Measurements from ENCODE around the gene CDH3.

CDH3 gene

GRCh38 chr16:68732741-68733399 lies 87.8 kb downstream of the CDH3 start:
- DNase-seq: peak; percentile 86
- WGBS (ENCODE audit: extremely low coverage, insufficient coverage, low lambda C conversion rate): no CpG with 5 or more reads among the region's 4 CpGs
- peak overlapping the region; percentile 33 for H2BK120ac ChIP-seq (ENCODE audit: low read depth, low read length)
- H3K4me1 ChIP-seq (ENCODE audit: control insufficient read depth, low read depth, low read length): peaks cover 6% of the 10 kb centered on the region
- no peak overlapping the region for H3K4me2 ChIP-seq (ENCODE audit: low read length)
- H3K79me1 ChIP-seq (ENCODE audit: low read length): no peaks in the 10 kb centered on the region
- H3K9ac ChIP-seq (ENCODE audit: low read length): peak overlapping the region; percentile 10
- H3K23ac ChIP-seq (ENCODE audit: low read length): no peak overlapping the region
- H2BK5ac ChIP-seq (ENCODE audit: low read length): peak overlapping the region; percentile 37
- no peak overlapping the region for H2BK15ac ChIP-seq (replicated peaks; ENCODE audit: low read depth)
- H4K8ac ChIP-seq (ENCODE audit: low read depth, low read length): no peak overlapping the region
- H3K4me3 ChIP-seq (ENCODE audit: low read length): no peak overlapping the region
- H3K36me3 ChIP-seq (ENCODE audit: control insufficient read depth, insufficient read depth, low read length): no peaks in the 10 kb centered on the region
- no peak overlapping the region for H2AK5ac ChIP-seq (ENCODE audit: low read length)
- H3K27me3 ChIP-seq (ENCODE audit: insufficient read depth, low read length, poor library complexity): no peaks in the 10 kb centered on the region
- H3K56ac ChIP-seq (ENCODE audit: low read length): peak overlapping the region; percentile 67
- H3K27ac ChIP-seq (ENCODE audit: low read depth, low read length): peak overlapping the region; percentile 90
- H3K4ac ChIP-seq (ENCODE audit: low read depth, low read length): peak overlapping the region; percentile 93
- H3K18ac ChIP-seq (ENCODE audit: low read length): peak overlapping the region; percentile 95
- no peak overlapping the region for H4K5ac ChIP-seq (ENCODE audit: low read length)
- H3K79me2 ChIP-seq (ENCODE audit: control insufficient read depth, insufficient read depth, low read length): peaks cover 2% of the 10 kb centered on the region

DNA sequence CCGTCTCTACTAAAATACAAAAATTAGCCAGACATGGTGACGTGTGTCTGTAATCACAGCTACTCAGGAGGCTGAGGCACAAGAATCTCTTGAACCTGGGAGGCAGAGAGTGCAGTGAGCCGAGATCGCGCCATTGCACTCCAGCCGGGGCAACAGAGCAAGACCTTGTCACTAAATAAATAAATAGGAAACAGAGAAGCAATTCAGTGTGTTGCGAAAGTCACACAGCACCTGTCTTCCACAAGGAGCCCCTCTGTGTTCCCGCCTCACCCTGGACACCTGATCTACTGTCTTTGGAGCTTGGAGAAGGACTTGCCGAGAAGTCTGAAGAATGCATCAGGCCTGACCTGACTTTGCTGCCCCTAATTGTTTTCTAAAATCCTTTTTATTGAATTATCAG lies 88.5 kb downstream of the CDH3 start:
- no peak overlapping the region for H2AK5ac ChIP-seq (ENCODE audit: low read length)
- H3K23ac ChIP-seq (ENCODE audit: low read length): no peak overlapping the region
- peak overlapping the region; percentile 40 for H3K18ac ChIP-seq (ENCODE audit: low read length)
- no peak overlapping the region for H3K56ac ChIP-seq (ENCODE audit: low read length)
- no peak overlapping the region for H2BK5ac ChIP-seq (ENCODE audit: low read length)
- no peaks in the 10 kb centered on the region for H3K36me3 ChIP-seq (ENCODE audit: control insufficient read depth, insufficient read depth, low read length)
- no peak overlapping the region for H4K8ac ChIP-seq (ENCODE audit: low read depth, low read length)
- WGBS (ENCODE audit: extremely low coverage, insufficient coverage, low lambda C conversion rate): no CpG with 5 or more reads among the region's 9 CpGs
- H3K4me3 ChIP-seq (ENCODE audit: low read length): no peak overlapping the region
- no peak overlapping the region for H3K4me2 ChIP-seq (ENCODE audit: low read length)
- H3K79me2 ChIP-seq (ENCODE audit: control insufficient read depth, insufficient read depth, low read length): peaks cover 5% of the 10 kb centered on the region
- no peak overlapping the region for H3K4ac ChIP-seq (ENCODE audit: low read depth, low read length)
- no peaks in the 10 kb centered on the region for H3K27me3 ChIP-seq (ENCODE audit: insufficient read depth, low read length, poor library complexity)
- no peak overlapping the region for H2BK15ac ChIP-seq (replicated peaks; ENCODE audit: low read depth)
- no peaks in the 10 kb centered on the region for H3K79me1 ChIP-seq (ENCODE audit: low read length)
- no peak for DNase-seq
- H3K27ac ChIP-seq (ENCODE audit: low read depth, low read length): no peak overlapping the region
- no peak overlapping the region for H2BK120ac ChIP-seq (ENCODE audit: low read depth, low read length)
- H3K9ac ChIP-seq (ENCODE audit: low read length): no peak overlapping the region
- H4K5ac ChIP-seq (ENCODE audit: low read length): no peak overlapping the region
- H3K4me1 ChIP-seq (ENCODE audit: control insufficient read depth, low read depth, low read length): peaks cover 6% of the 10 kb centered on the region

DNA sequence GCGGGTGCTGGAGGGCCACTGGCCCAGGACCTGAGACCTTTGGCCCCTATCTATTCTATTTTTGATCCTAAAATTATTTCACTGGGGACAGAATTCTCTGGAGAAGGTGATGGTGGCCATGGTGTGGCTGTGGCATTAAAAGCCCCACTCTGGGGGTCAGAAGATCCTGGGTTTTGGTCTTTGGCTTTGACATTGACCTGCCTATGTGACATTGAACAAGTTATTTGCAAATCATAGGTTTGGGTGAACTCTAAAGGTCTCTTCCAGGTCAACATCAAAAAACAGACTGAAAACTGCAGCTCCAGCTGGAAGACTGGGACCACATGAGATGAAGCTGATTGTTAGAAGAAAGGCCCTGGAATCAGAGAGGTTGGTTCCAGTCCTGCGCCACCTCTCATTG lies 89.7 kb downstream of the CDH3 start:
- no peak for DNase-seq
- H3K18ac ChIP-seq (ENCODE audit: low read length): no peak overlapping the region
- no peaks in the 10 kb centered on the region for H3K27me3 ChIP-seq (ENCODE audit: insufficient read depth, low read length, poor library complexity)
- H3K79me2 ChIP-seq (ENCODE audit: control insufficient read depth, insufficient read depth, low read length): peaks cover 6% of the 10 kb centered on the region
- H4K5ac ChIP-seq (ENCODE audit: low read length): no peak overlapping the region
- no peak overlapping the region for H3K23ac ChIP-seq (ENCODE audit: low read length)
- WGBS (ENCODE audit: extremely low coverage, insufficient coverage, low lambda C conversion rate): no CpG with 5 or more reads among the region's 2 CpGs
- no peak overlapping the region for H3K27ac ChIP-seq (ENCODE audit: low read depth, low read length)
- no peak overlapping the region for H3K9ac ChIP-seq (ENCODE audit: low read length)
- no peak overlapping the region for H3K4me2 ChIP-seq (ENCODE audit: low read length)
- H3K4me1 ChIP-seq (ENCODE audit: control insufficient read depth, low read depth, low read length): peaks cover 6% of the 10 kb centered on the region
- H3K4me3 ChIP-seq (ENCODE audit: low read length): no peak overlapping the region
- H2BK15ac ChIP-seq (replicated peaks; ENCODE audit: low read depth): no peak overlapping the region
- peak overlapping the region; percentile 78 for H3K4ac ChIP-seq (ENCODE audit: low read depth, low read length)
- no peaks in the 10 kb centered on the region for H3K36me3 ChIP-seq (ENCODE audit: control insufficient read depth, insufficient read depth, low read length)
- no peak overlapping the region for H2BK5ac ChIP-seq (ENCODE audit: low read length)
- H4K8ac ChIP-seq (ENCODE audit: low read depth, low read length): no peak overlapping the region
- no peak overlapping the region for H3K56ac ChIP-seq (ENCODE audit: low read length)
- H3K79me1 ChIP-seq (ENCODE audit: low read length): no peaks in the 10 kb centered on the region
- H2AK5ac ChIP-seq (ENCODE audit: low read length): no peak overlapping the region
- no peak overlapping the region for H2BK120ac ChIP-seq (ENCODE audit: low read depth, low read length)

- H3K9ac ChIP-seq (ENCODE audit: low read length): no peak overlapping the region
- peaks cover 9% of the 10 kb centered on the region for H3K79me2 ChIP-seq (ENCODE audit: control insufficient read depth, insufficient read depth, low read length)
- no peaks in the 10 kb centered on the region for H3K79me1 ChIP-seq (ENCODE audit: low read length)
- no peak overlapping the region for H3K23ac ChIP-seq (ENCODE audit: low read length)
- no peak overlapping the region for H2BK15ac ChIP-seq (replicated peaks; ENCODE audit: low read depth)
- H3K27me3 ChIP-seq (ENCODE audit: insufficient read depth, low read length, poor library complexity): no peaks in the 10 kb centered on the region
- no peak for DNase-seq
- H3K4ac ChIP-seq (ENCODE audit: low read depth, low read length): no peak overlapping the region
- no peak overlapping the region for H3K27ac ChIP-seq (ENCODE audit: low read depth, low read length)
- H3K18ac ChIP-seq (ENCODE audit: low read length): no peak overlapping the region
- H3K4me1 ChIP-seq (ENCODE audit: control insufficient read depth, low read depth, low read length): peaks cover 6% of the 10 kb centered on the region
- H2BK120ac ChIP-seq (ENCODE audit: low read depth, low read length): no peak overlapping the region
- no peak overlapping the region for H3K4me3 ChIP-seq (ENCODE audit: low read length)
- H3K4me2 ChIP-seq (ENCODE audit: low read length): no peak overlapping the region
- no peak overlapping the region for H2AK5ac ChIP-seq (ENCODE audit: low read length)
- no peaks in the 10 kb centered on the region for H3K36me3 ChIP-seq (ENCODE audit: control insufficient read depth, insufficient read depth, low read length)
- H4K5ac ChIP-seq (ENCODE audit: low read length): no peak overlapping the region
- H3K56ac ChIP-seq (ENCODE audit: low read length): peak overlapping the region; percentile 25
- no peak overlapping the region for H2BK5ac ChIP-seq (ENCODE audit: low read length)
- no peak overlapping the region for H4K8ac ChIP-seq (ENCODE audit: low read depth, low read length)
- WGBS (ENCODE audit: extremely low coverage, insufficient coverage, low lambda C conversion rate): no CpG with 5 or more reads among the region's 12 CpGs
These were observed 91.5 kb downstream of the CDH3 start for GRCh38 chr16:68736561-68736960.

GRCh38 chr16:68737046-68737729 lies 92.1 kb downstream of the CDH3 start, which contains the start of gene CDH1:
CDH1 (plus strand) TSS chr16:68737292; CDS start chr16:68737416, 124 bp downstream.
- Histone ChIP-seq H3K27me3 (ENCODE audit: insufficient read depth, low read length, poor library complexity) (no peaks in the 10 kb centered on the region), H3K18ac (ENCODE audit: low read length) (peak within 1 kb of the TSS; percentile 41), H4K5ac (ENCODE audit: low read length) (no peak within 1 kb of the TSS), H3K4me2 (ENCODE audit: low read length) (peak within 1 kb of the TSS; percentile 78), H3K79me1 (ENCODE audit: low read length) (no peaks in the 10 kb centered on the region), H3K27ac (ENCODE audit: low read depth, low read length) (no peak within 1 kb of the TSS), H3K4ac (ENCODE audit: low read depth, low read length) (no peak within 1 kb of the TSS), H4K8ac (ENCODE audit: low read depth, low read length) (no peak within 1 kb of the TSS), H3K79me2 (ENCODE audit: control insufficient read depth, insufficient read depth, low read length) (peaks cover 9% of the 10 kb centered on the region), H3K9ac (ENCODE audit: low read length) (peak within 1 kb of the TSS; percentile 81), H3K56ac (ENCODE audit: low read length) (peak within 1 kb of the TSS; percentile 75), H2BK120ac (ENCODE audit: low read depth, low read length) (no peak within 1 kb of the TSS), H3K23ac (ENCODE audit: low read length) (no peak within 1 kb of the TSS), H3K4me3 (ENCODE audit: low read length) (peak within 1 kb of the TSS; percentile 75), H2BK15ac (replicated peaks; ENCODE audit: low read depth) (no peak within 1 kb of the TSS), H3K4me1 (ENCODE audit: control insufficient read depth, low read depth, low read length) (peaks cover 4% of the 10 kb centered on the region), H2BK5ac (ENCODE audit: low read length) (no peak within 1 kb of the TSS), H2AK5ac (ENCODE audit: low read length) (no peak within 1 kb of the TSS), H3K36me3 (ENCODE audit: control insufficient read depth, insufficient read depth, low read length) (no peaks in the 10 kb centered on the region)
- WGBS (ENCODE audit: extremely low coverage, insufficient coverage, low lambda C conversion rate): no CpG with 5 or more reads among the region's 63 CpGs
- peak; percentile 92 for DNase-seq

Measured in mesendoderm (in vitro differentiated cells).